ENCODE results near the gene ANKMY1.

ANKMY1 gene

DNA sequence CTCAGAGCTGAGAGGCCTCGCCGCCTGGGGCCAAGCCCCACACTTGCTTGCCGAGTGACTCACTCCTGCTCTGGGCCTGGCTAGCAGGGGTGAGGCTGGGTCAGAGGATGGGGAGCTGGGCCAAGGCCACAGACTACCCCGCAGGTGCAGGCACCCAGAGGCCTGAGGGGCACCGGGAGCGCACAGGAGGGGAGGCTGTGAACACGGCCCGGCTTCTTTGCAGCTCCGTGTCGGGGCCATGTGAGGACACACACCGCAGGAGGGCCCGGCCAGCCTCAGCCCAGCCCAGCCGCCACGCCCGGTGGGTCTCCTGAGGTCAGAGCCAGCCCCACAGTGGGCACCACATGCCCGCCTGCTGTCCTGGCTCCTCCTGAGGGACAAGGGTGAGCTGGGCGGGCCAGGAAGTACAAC, 113.9 kb downstream of the ANKMY1 start:
- no peak for DNase-seq

- no peak for DNase-seq
Measured at GRCh38 chr2:240442891-240443715, 114.7 kb downstream of the ANKMY1 start.

DNA sequence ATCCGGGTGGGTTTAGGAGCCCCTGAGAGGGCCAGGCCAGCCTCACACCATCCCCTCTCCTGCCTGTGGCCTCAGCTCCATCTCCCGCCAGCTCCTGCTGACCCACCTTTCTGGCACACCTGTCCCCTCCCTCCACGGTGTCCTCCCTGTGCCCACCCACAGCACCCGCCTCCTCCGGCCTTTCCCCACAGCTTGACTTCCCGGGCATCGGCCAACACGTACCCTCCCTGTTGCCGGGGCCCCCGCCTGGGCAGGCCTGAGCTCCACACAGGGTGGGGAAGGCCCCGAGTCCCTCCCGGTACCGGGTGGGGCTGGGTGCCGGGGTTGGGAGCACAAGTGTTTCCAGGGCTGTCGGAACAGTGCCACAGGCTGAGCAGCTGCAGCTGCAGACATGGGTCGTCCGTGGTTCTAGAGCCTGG, 115.8 kb downstream of the ANKMY1 start:
- no peak for DNase-seq

- peak in 1 of 2 experiments; percentile 59 for DNase-seq
Measured at GRCh38 chr2:240441326-240441992, 116.3 kb downstream of the ANKMY1 start.

- no peak for DNase-seq
Measured at GRCh38 chr2:240440704-240441320, 117.0 kb downstream of the ANKMY1 start.

DNA sequence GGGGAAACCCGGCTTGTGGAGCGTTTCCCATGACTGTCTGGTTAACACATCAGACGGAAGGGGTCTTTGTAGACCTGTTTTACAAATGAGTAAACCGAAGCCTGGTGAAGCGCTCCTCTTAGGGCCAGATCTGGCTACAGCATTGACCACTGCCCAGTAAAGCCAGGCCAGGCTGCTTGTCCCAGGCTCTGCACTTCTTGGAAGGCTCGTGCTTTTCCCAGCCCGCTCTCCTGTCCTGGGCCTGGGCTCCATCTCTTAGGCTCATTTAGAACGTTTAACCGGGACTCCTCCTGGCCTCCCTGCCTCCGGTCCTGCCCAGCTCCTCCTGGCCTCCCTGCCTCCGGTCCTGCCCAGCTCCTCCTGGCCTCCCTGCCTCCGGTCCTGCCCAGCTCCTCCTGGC, 117.5 kb downstream of the ANKMY1 start:
- DNase-seq = no peak

DNA sequence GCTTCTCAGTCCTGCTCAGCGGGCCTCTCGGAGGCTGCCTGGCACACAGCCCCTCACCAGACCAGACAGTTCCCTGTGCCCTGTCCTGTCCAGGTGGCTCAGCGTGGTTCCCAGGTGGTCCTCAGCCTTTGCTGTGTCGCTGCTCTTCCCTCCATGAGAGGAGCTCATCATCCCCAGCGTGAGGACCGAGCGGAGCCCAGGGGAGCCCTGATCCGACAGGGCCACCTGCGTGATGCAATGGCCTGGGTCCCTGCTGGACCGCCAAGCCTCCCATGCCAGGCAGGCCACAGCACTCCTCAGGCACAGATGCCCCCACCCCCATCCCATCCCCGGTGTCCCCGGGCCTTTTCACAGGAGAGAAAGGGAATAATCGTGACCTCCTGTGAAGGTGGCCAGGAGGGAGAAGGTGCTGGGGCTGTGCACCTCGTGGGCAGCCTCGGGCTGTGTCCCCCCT, 118.1 kb downstream of the ANKMY1 start:
- DNase-seq = no peak

- DNase-seq = no peak
Measured at GRCh38 chr2:240438810-240439697, 118.7 kb downstream of the ANKMY1 start.

DNA sequence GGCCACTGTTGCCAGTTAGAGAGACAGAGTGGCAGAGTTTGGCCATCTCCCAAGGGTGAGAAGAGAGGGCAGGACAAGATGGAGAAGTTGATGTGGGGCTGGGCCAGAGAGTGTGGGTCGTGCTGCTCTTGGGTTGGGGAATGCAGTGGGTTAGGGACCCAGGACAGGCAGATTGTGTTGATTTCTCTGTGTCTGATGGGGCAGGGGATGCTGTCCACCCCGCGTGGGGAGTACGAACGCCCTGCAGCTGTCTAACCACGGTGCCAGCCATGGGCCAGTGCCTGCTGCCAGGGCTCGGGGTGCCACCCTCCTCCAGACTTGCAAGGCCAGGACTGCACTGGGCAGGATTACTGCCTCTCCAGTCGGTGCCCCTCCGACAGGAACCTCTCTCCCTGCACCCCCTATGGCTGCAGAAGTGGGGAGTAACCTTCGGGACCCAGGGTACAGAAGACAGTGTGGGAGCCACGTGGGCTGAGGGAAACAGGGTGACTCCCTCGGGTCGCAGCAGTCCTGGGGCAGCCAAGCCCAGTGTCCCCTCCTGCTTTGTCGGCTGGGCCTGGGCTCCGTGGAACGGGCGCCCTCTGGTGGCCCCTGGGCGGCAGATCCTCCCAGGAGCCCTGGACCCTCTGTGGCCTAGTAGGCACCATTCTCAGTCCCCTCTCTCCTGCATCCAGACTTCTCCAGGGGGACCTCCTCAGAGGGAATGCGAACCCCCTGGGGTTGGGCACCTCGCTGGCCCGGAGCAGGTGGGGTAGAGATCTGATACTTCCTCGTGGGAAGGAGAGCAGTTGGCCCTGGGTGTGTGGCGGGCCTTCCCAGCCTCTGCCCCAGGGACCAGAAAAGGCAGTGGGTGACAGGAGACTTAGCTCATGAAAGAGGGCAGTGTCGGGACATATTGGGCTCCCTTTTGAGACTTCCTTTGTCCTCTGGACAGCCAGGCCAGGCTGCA, 119.7 kb downstream of the ANKMY1 start:
- peak; percentile 46 to 79 for DNase-seq

- no peak for DNase-seq
Measured at GRCh38 chr2:240437551-240437860, 120.3 kb downstream of the ANKMY1 start.

GRCh38 chr2:240436683-240437550, 120.9 kb downstream of the ANKMY1 start:
- DNase-seq = peak in 1 of 2 experiments; percentile 52

DNA sequence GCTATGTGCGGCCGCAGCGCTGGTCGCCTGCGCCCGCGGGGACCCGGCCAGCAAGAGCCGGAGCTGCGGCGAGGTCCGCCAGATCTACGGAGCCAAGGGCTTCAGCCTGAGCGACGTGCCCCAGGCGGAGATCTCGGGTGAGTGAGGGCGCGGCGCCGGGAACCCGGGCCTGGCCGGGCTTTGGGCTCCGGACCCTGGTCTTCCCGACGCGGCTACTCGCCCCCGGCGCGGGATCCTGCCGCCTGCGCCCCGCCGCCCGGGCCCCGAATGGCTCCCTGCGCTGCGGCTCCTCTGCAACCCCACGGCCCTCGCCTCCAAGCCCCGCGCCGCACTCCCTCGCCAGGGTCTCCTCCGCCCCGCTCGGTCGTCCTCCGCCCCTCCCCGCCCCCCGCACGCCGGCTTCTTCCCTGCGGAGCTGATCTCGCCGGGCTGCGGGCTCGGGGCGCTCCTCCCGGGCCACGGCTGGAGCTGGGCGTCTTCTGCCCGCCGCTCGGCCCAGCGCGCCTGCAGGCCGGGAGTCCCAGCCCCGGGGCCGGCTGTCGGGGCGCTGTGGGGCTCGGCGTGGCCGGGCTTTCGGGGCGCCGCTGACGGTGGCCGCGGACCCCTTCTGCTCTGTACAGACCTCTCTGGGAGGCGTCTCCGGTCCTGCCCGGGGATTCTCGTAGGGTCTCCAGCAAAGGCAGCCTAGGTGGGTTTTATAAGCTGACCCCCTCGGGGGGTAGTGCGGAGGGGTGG, 121.7 kb downstream of the ANKMY1 start:
- DNase-seq = peak in 1 of 2 experiments; percentile 75

- DNase-seq = peak in 1 of 2 experiments; percentile 90
Measured at GRCh38 chr2:240435457-240435947, 122.3 kb downstream of the ANKMY1 start, which contains the start of gene GPC1. GPC1 (plus strand) TSS chr2:240435663; CDS start chr2:240435919, 256 bp downstream.

GRCh38 chr2:240434728-240435456, 122.9 kb downstream of the ANKMY1 start:
- DNase-seq = peak in 1 of 2 experiments; percentile 96

GRCh38 chr2:240433973-240434727, 123.6 kb downstream of the ANKMY1 start:
- DNase-seq = no peak

DNA sequence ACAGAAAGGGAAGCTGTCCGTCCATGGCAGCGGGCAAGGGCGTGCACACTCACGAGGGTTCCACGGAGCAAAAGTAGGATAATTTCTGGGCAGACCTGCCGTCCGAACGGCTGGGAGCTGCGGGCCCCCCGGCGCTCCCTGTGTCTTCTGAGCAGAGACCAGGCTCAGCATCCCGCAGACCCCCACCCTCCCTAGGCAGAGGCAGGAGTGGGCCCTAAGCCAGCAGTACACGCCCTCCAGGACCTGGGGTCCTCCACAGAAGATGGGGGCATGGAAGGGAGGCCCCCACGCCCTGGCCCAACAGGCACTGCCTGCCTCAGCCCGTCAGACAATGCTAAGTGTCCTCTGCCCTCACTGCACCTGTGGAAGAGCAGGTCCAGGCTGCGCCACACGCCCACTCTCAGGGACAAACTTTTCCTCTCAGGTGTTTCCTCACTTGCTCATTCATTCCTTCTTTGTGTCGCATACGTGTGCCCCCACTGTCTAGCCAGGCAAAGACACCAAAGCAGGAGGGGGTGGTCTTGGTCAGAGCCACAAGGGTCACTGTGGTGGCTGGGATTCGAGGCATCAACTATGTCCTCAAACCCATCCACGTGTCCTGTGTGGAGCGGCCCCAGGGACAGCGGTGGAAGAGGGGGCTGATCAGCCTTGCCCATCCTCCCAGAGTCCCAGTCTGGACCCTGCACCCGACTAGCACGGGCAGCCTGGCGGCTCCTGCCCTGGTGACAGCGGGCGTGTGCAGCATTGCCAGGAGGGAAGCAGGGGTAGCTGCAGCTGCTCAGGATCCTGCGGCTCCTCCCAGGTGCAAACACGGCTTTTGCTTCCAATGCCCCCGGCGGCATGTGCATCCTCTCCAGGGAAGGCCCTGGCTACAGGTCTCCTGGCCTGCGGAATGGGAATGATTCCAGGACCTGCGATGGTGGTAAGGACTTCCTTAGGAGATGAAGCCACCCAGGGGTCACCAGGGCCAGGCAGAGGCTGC, 124.7 kb downstream of the ANKMY1 start:
- DNase-seq = peak in 1 of 2 experiments; percentile 43

GRCh38 chr2:240432430-240432819, 125.4 kb downstream of the ANKMY1 start:
- DNase-seq = no peak
